B cell (primary cell): ENCODE results near the gene GRIA3. TPM values are rescaled to one million over a fixed set of nuclear protein-coding genes. Genes with fewer than 3 reads are reported as not detected.

Source experiments
- ATAC-seq: fragments of 200-7000 bp; cut with Tn5 transposase; one replicate; pipeline ENCODE4 v1.10.0; 2021; ENCODE audit warnings: low read depth, mild to moderate bottlenecking, moderate number of reproducible peaks, moderate library complexity
- CTCF ChIA-PET: fragments of 350-600 bp; sonication (Branson Sonifier 250); formaldehyde crosslinking; loops from one replicate; lab custom pipeline; 2021; ENCODE audit warnings: antibody characterized with exemption, inconsistent platforms; lab: Charles Lee
- POLR2A ChIA-PET: fragments of 350-600 bp; sonication (Branson Sonifier 250); formaldehyde crosslinking; loops from one replicate; lab custom pipeline; 2021; ENCODE audit warnings: antibody characterized with exemption; lab: Charles Lee
- DNase-seq: peaks from one replicate; pipeline ENCODE4 v3.0.0; 2013
- H2AFZ ChIP-seq: 2 replicates; pipeline ENCODE4 v1.6.1; 2012; ENCODE audit warnings: mild to moderate bottlenecking, low read depth, low read length; ENCODE audit not compliant: insufficient read depth, poor library complexity, severe bottlenecking
- H3K27ac ChIP-seq, 2 donors: 1 replicate in 1 of 2; 2 replicates in 1 of 2; pipeline ENCODE4 v1.5.1; 2012 to 2013; ENCODE audit warnings: low read length in 2 of 2, mild to moderate bottlenecking in 2 of 2, moderate library complexity in 1 of 2
- H3K27me3 ChIP-seq, 4 experiments: fragments of 200-600 bp in 1 of 4; sonication (generic) in 1 of 4; replicated peaks in 1 of 4; 1 replicate in 2 of 4; 2 replicates in 2 of 4; pipeline versions ENCODE4 v1.6.1 to v1.7.0; 2013 to 2016; ENCODE audit warnings: low read length in 3 of 4, mild to moderate bottlenecking in 2 of 4, mixed read lengths in 1 of 4, moderate library complexity in 1 of 4; ENCODE audit not compliant: insufficient read depth in 4 of 4, control insufficient read depth in 3 of 4; ENCODE audit errors: control extremely low read depth in 1 of 4
- H3K36me3 ChIP-seq, 2 experiments: replicated peaks in 1 of 2; 1 replicate in 1 of 2; 2 replicates in 1 of 2; pipeline versions ENCODE4 v1.6.1 to v1.7.1; 2013; ENCODE audit warnings: low read length in 1 of 2; ENCODE audit not compliant: insufficient read depth in 2 of 2, control insufficient read depth in 1 of 2; ENCODE audit errors: control extremely low read depth in 1 of 2, extremely low read depth in 1 of 2
- H3K4me1 ChIP-seq, 2 donors: fragments of 200-600 bp in 1 of 2; sonication (generic) in 1 of 2; 1 replicate in 1 of 2; 2 replicates in 1 of 2; pipeline versions ENCODE4 v1.5.1 to v1.6.1; 2013 to 2017; ENCODE audit warnings: low read length in 2 of 2; ENCODE audit not compliant: control insufficient read depth in 2 of 2, insufficient read depth in 2 of 2
- H3K4me2 ChIP-seq: replicated peaks from 2 replicates; pipeline ENCODE3; 2012; ENCODE audit warnings: mild to moderate bottlenecking, low read depth, low read length; ENCODE audit not compliant: poor library complexity, severe bottlenecking
- H3K4me3 ChIP-seq, 5 experiments: fragments of 200-600 bp in 1 of 5; sonication (generic) in 1 of 5; 1 replicate in 3 of 5; 2 replicates in 2 of 5; pipeline versions ENCODE4 v1.5.1 to v1.7.0; 2011 to 2016; ENCODE audit warnings: low read length in 4 of 5, mild to moderate bottlenecking in 4 of 5, low read depth in 2 of 5, control low read depth in 1 of 5, moderate library complexity in 1 of 5; ENCODE audit not compliant: insufficient read depth in 1 of 5; ENCODE audit errors: control extremely low read depth in 1 of 5, extremely low read depth in 1 of 5
- H3K79me2 ChIP-seq: fragments of 200-600 bp; sonication (generic); one replicate; pipeline ENCODE4 v1.6.0; 2016; ENCODE audit warnings: low read length; ENCODE audit not compliant: control insufficient read depth, insufficient read depth
- H3K9ac ChIP-seq: fragments of 200-600 bp; sonication (generic); 2 replicates; pipeline ENCODE4 v1.6.1; 2017; ENCODE audit warnings: mild to moderate bottlenecking, low read length, moderate library complexity
- H3K9me3 ChIP-seq, 3 donors: one replicate each; pipeline versions ENCODE4 v1.6.1 to v1.7.1; 2013; ENCODE audit warnings: low read length in 2 of 3; ENCODE audit not compliant: control insufficient read depth in 2 of 3, insufficient read depth in 1 of 3; ENCODE audit errors: control extremely low read depth in 1 of 3
- H4K20me1 ChIP-seq: 2 replicates; pipeline ENCODE4 v1.6.0; 2012; ENCODE audit warnings: mild to moderate bottlenecking, low read length; ENCODE audit not compliant: insufficient read depth, control insufficient read depth, poor library complexity, severe bottlenecking
- H3K27ac Mint-ChIP-seq: one replicate; pipeline ENCODE4 v1.8.0; 2021; ENCODE audit warnings: mixed read lengths
- H3K27me3 Mint-ChIP-seq: one replicate; pipeline ENCODE4 v1.8.0; 2021; ENCODE audit warnings: mixed read lengths
- H3K4me1 Mint-ChIP-seq: one replicate; pipeline ENCODE4 v1.8.0; 2021; ENCODE audit warnings: mixed read lengths
- H3K4me3 Mint-ChIP-seq: one replicate; pipeline ENCODE4 v1.8.0; 2021; ENCODE audit warnings: mixed read lengths
- H3K9me3 Mint-ChIP-seq: one replicate; pipeline ENCODE4 v1.8.0; 2022; ENCODE audit warnings: mixed read lengths; ENCODE audit not compliant: insufficient read depth
- EZH2 ChIP-seq: IDR thresholded peaks from 2 replicates; pipeline ENCODE4 v1.6.1; 2012; ENCODE audit warnings: borderline replicate concordance, low read depth, mild to moderate bottlenecking, moderate library complexity, low read length; ENCODE audit not compliant: insufficient read depth, poor library complexity, severe bottlenecking
- WGBS: methylation state at CpG from one replicate; pipeline ENCODE4 v1.1.5; 2013; ENCODE audit warnings: missing lambda C conversion rate; ENCODE audit not compliant: insufficient coverage; 5-methylcytosine and 5-hydroxymethylcytosine counted together
- intact Hi-C: fragments of 100-400 bp; cut with micrococcal nuclease; formaldehyde crosslinking; loops from one replicate; pipeline ENCODE4 v1.10.0; 2022
- polyA plus RNA-seq: library from polyadenylated mRNA; depleted of rRNA; stranded (reverse); fragments of >200 nt; gene quantifications from 2 replicates; pipeline ENCODE4 v1.2.3, GENCODE V29; 2012
- total RNA-seq, 2 donors: library from RNA; stranded (reverse); fragments of 120-200 nt in 1 of 2; gene quantifications; 1 replicate in 1 of 2; 2 replicates in 1 of 2; pipeline versions ENCODE4 v1.2.3 to v1.2.4, GENCODE V29; 2013 to 2022
- TF ChIP-seq, protein P1 (sequence below): fragments of 200-600 bp; IDR thresholded peaks from one replicate; pipeline ENCODE4 v1.8.0; 2022; ENCODE audit warnings: antibody characterized with exemption, mild to moderate bottlenecking

Gene GRIA3
- total and polyA plus RNA-seq, 2 donors (not counting 1 experiment from before 2014, with no cell fraction given): not detected

DNA sequence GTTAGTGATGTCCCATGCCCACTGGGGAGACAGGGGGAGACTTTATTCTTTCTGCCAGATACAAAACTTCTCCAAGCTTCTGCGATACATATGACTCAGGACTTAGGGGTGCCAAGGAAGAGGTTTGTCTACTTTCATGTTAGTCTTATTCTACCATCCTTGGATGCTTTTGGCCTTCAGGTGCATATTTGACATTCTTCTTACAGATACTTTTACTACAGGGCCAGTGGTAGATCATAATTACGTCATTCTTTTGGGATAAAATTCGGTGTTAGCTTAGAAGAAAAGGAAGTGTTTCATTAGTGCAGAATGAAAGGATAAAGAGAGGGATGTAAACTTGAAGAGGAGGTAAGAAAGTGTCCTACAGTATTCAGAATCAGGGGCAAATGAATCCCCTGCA lies 303.6 kb downstream of the GRIA3 start:
- Histone ChIP-seq H4K20me1 (no peaks in the 10 kb centered on the region), H3K4me3 (no peak overlapping the region), H3K4me1 (no peaks in the 10 kb centered on the region), H3K27me3 (no peaks in the 10 kb centered on the region), H3K4me2 (no peak overlapping the region), H3K9ac (no peak overlapping the region), H3K79me2 (no peaks in the 10 kb centered on the region), H3K36me3 (no peaks in the 10 kb centered on the region), H3K27ac (no peak overlapping the region), H2AFZ (no peak overlapping the region), H3K9me3 (no peaks in the 10 kb centered on the region)
- WGBS: no CpG with 5 or more reads among the region's 3 CpGs
- no peaks in the 10 kb centered on the region for H3K9me3 Mint-ChIP-seq
- H3K27ac Mint-ChIP-seq: no peak overlapping the region
- CTCF ChIA-PET: no interaction called here
- ATAC-seq: no peak
- DNase-seq: no peak
- H3K4me1 Mint-ChIP-seq: no peaks in the 10 kb centered on the region
- H3K4me3 Mint-ChIP-seq: no peak overlapping the region
- no peaks in the 10 kb centered on the region for H3K27me3 Mint-ChIP-seq
- TF ChIP-seq EZH2: no peak
- TF ChIP-seq, protein P1, sequence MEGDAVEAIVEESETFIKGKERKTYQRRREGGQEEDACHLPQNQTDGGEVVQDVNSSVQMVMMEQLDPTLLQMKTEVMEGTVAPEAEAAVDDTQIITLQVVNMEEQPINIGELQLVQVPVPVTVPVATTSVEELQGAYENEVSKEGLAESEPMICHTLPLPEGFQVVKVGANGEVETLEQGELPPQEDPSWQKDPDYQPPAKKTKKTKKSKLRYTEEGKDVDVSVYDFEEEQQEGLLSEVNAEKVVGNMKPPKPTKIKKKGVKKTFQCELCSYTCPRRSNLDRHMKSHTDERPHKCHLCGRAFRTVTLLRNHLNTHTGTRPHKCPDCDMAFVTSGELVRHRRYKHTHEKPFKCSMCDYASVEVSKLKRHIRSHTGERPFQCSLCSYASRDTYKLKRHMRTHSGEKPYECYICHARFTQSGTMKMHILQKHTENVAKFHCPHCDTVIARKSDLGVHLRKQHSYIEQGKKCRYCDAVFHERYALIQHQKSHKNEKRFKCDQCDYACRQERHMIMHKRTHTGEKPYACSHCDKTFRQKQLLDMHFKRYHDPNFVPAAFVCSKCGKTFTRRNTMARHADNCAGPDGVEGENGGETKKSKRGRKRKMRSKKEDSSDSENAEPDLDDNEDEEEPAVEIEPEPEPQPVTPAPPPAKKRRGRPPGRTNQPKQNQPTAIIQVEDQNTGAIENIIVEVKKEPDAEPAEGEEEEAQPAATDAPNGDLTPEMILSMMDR: no peak
- POLR2A ChIA-PET: no interaction called here
- intact Hi-C loops: no loop called here

DNA sequence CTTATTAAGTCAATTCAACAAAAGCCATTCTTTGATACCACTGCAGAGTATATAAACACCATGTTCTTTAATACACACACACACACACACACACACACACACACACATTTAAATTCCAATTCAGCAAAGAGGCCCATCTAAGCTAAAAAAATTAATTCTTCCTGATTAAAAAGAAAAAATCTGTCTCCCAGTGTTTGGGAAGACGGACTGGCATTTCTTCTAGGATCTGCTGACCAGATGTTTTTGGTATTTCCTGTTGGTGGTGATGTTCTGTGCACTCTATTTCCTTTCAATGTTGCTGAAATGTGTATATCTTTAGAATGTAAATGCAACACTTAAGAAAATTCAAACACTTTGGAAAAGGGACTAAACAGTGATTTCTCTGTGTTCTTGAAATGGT lies 304.9 kb downstream of the GRIA3 start:
- no peaks in the 10 kb centered on the region for H3K27me3 Mint-ChIP-seq
- DNase-seq: no peak
- H4K20me1 ChIP-seq: no peaks in the 10 kb centered on the region
- H3K4me3 ChIP-seq: no peak overlapping the region
- H3K4me1 Mint-ChIP-seq: no peaks in the 10 kb centered on the region
- no peak overlapping the region for H3K27ac Mint-ChIP-seq
- TF ChIP-seq, protein P1: no peak
- TF ChIP-seq EZH2: no peak
- no peaks in the 10 kb centered on the region for H3K9me3 ChIP-seq
- H3K9me3 Mint-ChIP-seq: no peaks in the 10 kb centered on the region
- intact Hi-C loops: no loop called here
- no CpG with 5 or more reads among the region's 1 CpG for WGBS
- CTCF ChIA-PET: no interaction called here
- H3K4me1 ChIP-seq: no peaks in the 10 kb centered on the region
- POLR2A ChIA-PET: no interaction called here
- no peak overlapping the region for H3K4me2 ChIP-seq
- H3K9ac ChIP-seq: no peak overlapping the region
- H2AFZ ChIP-seq: no peak overlapping the region
- H3K79me2 ChIP-seq: no peaks in the 10 kb centered on the region
- no peaks in the 10 kb centered on the region for H3K27me3 ChIP-seq
- no peak overlapping the region for H3K27ac ChIP-seq
- ATAC-seq: no peak
- no peaks in the 10 kb centered on the region for H3K36me3 ChIP-seq
- H3K4me3 Mint-ChIP-seq: no peak overlapping the region
